Neural progenitor cell (in vitro differentiated cells): Measurements from ENCODE around the gene BCL2A1.
"Not testable (repeated sequence)": the region's sequence is repeated elsewhere in the genome, so short reads cannot be mapped to it uniquely, and the experiment has no call there.

ENCODE experiments used
- EZH2 ChIP-seq: fragments of 200-600 bp; sonication (generic); IDR thresholded peaks from 2 replicates; pipeline ENCODE4 v1.6.1; 2017; ENCODE audit warnings: antibody characterized with exemption, mild to moderate bottlenecking, moderate library complexity
- EZH2phosphoT487 ChIP-seq: fragments of 200-600 bp; sonication (generic); IDR thresholded peaks from 2 replicates; pipeline ENCODE4 v1.6.1; 2017; ENCODE audit warnings: antibody characterized with exemption
- TF ChIP-seq, protein P1 (sequence below): fragments of 200-600 bp; sonication (generic); IDR thresholded peaks from 2 replicates; pipeline ENCODE4 v1.5.1; 2017; ENCODE audit warnings: antibody characterized with exemption, mild to moderate bottlenecking

DNA sequence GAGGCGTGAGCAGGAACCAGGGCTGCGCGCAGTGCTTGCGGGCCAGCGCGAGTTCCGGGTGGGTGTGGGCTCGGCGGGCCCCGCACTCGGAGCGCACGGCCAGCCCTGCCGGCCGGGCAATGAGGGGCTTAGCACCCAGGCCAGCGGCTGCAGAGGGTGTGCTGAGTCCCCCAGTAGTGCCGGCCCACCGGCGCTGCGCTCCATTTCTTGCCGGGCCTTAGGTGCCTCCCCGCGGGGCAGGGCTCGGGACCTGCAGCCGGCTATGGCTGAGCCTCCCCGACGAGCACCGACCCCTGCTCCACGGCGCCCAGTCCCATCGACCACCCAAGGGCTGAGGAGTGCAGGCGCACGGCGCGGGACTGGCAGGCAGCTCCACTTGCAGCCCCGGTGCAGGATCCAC, 44.9 kb downstream of the BCL2A1 start:
- TF ChIP-seq EZH2, EZH2phosphoT487: not testable (repeated sequence)
- TF ChIP-seq, protein P1, sequence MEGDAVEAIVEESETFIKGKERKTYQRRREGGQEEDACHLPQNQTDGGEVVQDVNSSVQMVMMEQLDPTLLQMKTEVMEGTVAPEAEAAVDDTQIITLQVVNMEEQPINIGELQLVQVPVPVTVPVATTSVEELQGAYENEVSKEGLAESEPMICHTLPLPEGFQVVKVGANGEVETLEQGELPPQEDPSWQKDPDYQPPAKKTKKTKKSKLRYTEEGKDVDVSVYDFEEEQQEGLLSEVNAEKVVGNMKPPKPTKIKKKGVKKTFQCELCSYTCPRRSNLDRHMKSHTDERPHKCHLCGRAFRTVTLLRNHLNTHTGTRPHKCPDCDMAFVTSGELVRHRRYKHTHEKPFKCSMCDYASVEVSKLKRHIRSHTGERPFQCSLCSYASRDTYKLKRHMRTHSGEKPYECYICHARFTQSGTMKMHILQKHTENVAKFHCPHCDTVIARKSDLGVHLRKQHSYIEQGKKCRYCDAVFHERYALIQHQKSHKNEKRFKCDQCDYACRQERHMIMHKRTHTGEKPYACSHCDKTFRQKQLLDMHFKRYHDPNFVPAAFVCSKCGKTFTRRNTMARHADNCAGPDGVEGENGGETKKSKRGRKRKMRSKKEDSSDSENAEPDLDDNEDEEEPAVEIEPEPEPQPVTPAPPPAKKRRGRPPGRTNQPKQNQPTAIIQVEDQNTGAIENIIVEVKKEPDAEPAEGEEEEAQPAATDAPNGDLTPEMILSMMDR = not testable (repeated sequence)
